Ovary (tissue), 3 donors: ENCODE data around the gene SHF.

Source experiments
- CTCF ChIP-seq, 3 donors: fragments of 450-650 bp in 2 of 3; fragments of 200-600 bp in 1 of 3; IDR thresholded peaks; one replicate each; pipeline versions ENCODE4 v1.5.1 to v1.8.0; 2016 to 2022; ENCODE audit warnings: antibody characterized with exemption in 3 of 3, mild to moderate bottlenecking in 1 of 3
- POLR2A ChIP-seq: fragments of 450-650 bp; IDR thresholded peaks from one replicate; pipeline ENCODE4 v1.6.1; 2017; ENCODE audit warnings: antibody characterized with exemption, mild to moderate bottlenecking, moderate library complexity
- donor health status: DM: no; HTN: no; CAD: no.

DNA sequence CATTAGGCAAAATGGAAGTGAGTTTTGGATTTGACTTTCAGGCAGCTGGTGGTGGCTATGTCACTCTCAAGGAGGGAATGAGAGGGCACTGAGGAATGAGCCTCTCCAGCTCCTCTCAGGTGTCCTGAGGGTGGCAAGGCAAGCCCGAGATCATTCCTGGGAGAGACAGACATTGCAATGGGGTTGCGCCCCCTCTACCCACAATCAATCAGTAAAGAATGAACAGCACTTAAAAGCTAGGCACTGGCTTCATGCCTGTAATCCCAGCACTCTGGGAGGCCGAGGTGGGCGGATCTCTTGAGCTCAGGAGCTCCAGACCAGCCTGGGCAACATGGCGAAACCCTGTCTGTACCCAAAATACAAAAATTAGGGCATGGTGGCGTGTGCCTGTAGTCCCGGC, 14.1 kb upstream of the SHF start:
- no peak for TF ChIP-seq CTCF (IDR thresholded peaks at IDR 0.05)
- TF ChIP-seq POLR2A = no peak
